Stomach (tissue), 9 donors: Measurements from ENCODE around the gene CACNA2D3. TPM values are rescaled to one million over a fixed set of nuclear protein-coding genes. Genes with fewer than 3 reads are reported as not detected.
A peak's percentile ranks its signal among the peaks of the same experiment; 100 is the strongest.

Experiments
- DNase-seq, 2 donors: peaks; one replicate each; pipeline versions ENCODE4 v3.0.0 to v3.0.0-alpha.2; 2013 to 2019
- H3K27ac ChIP-seq, 5 donors: fragments of 200-600 bp in 4 of 5; sonication (generic) in 4 of 5; one replicate each; pipeline ENCODE4 v1.5.1; 2013 to 2019; ENCODE audit warnings: mild to moderate bottlenecking in 1 of 5, moderate library complexity in 1 of 5
- H3K27me3 ChIP-seq, 3 donors: fragments of 200-600 bp; sonication (generic); one replicate each; pipeline ENCODE4 v1.5.1; 2017 to 2019; ENCODE audit warnings: mixed run types in 1 of 3
- H3K36me3 ChIP-seq, 4 donors: fragments of 200-600 bp; sonication (generic); 1 replicate in 3 of 4; 2 replicates in 1 of 4; pipeline ENCODE4 v1.5.1; 2016 to 2019
- H3K4me1 ChIP-seq, 4 donors: fragments of 200-600 bp; sonication (generic); one replicate each; pipeline ENCODE4 v1.5.1; 2016 to 2019
- H3K4me3 ChIP-seq, 4 donors: fragments of 200-600 bp; sonication (generic) in 3 of 4; one replicate each; pipeline ENCODE4 v1.5.1; 2016 to 2019; ENCODE audit warnings: mild to moderate bottlenecking in 1 of 4
- H3K9me3 ChIP-seq, 4 donors: fragments of 200-600 bp; sonication (generic); one replicate each; pipeline ENCODE4 v1.5.1; 2016 to 2019
- CTCF ChIP-seq, 7 experiments: fragments of 450-650 bp in 4 of 7; fragments of 200-600 bp in 3 of 7; sonication (generic) in 3 of 7; IDR thresholded peaks; one replicate each; pipeline ENCODE4 v1.5.1; 2016 to 2019; ENCODE audit warnings: antibody characterized with exemption in 7 of 7, control low read depth in 2 of 7, mild to moderate bottlenecking in 1 of 7
- EP300 ChIP-seq: sonication (generic); formaldehyde crosslinking; IDR thresholded peaks from one replicate; pipeline ENCODE4 v1.6.1; 2017; ENCODE audit warnings: antibody characterized with exemption
- POLR2A ChIP-seq, 4 donors: fragments of 450-650 bp; IDR thresholded peaks; one replicate each; pipeline ENCODE4 v1.6.1; 2016; ENCODE audit warnings: antibody characterized with exemption in 4 of 4, control low read depth in 2 of 4, mild to moderate bottlenecking in 1 of 4, moderate library complexity in 1 of 4
- POLR2AphosphoS5 ChIP-seq, 3 donors: sonication (generic); formaldehyde crosslinking; IDR thresholded peaks; one replicate each; pipeline ENCODE4 v1.6.1; 2016; ENCODE audit warnings: antibody characterized with exemption in 3 of 3
- WGBS, 5 donors: extraction: QIAGEN DNeasy Blood & Tissue Kit in 3 of 5; methylation state at CpG; one replicate each; pipeline versions ENCODE4 v1.1.5 to v1.1.7; 2013 to 2018; 5-methylcytosine and 5-hydroxymethylcytosine counted together
- intact Hi-C: fragments of 100-400 bp; cut with DNase I; formaldehyde crosslinking; loops from one replicate; pipeline ENCODE4 v1.15.1; 2023; ENCODE audit warnings: low total_unique reads
- polyA plus RNA-seq, 3 donors: library from polyadenylated mRNA; stranded (reverse); fragments of 200-250 nt; gene quantifications; one replicate each; pipeline ENCODE4 v1.2.3, GENCODE V29; 2013
- total RNA-seq, 5 donors: library from RNA; depleted of rRNA; stranded (reverse); fragments of >200 nt; gene quantifications; one replicate each; pipeline versions ENCODE4 v1.1.0 to v1.2.3, GENCODE V29; 2014 to 2016
- donor health status: healthy with polysubstance abuse.
- donor health status: Bipolar disorder and iron deficiency.
- donor health status: healthy.

CACNA2D3 gene
- total and polyA plus RNA-seq, 8 donors = 0.56 to 54.0 (median 2.9) TPM; not detected in 1

GRCh38 chr3:54083921-54084320, 38.4 kb upstream of the CACNA2D3 start:
- Histone ChIP-seq H3K9me3 (no peaks in the 10 kb centered on the region), H3K4me1 (peaks cover 0 to 8% (median 6%) of the 10 kb centered on the region in 4 donors), H3K27ac (no peak overlapping the region), H3K27me3 (peaks cover 0 to 40% (median 16%) of the 10 kb centered on the region in 3 donors), H3K36me3 (no peaks in the 10 kb centered on the region), H3K4me3 (no peak overlapping the region)
- TF ChIP-seq EP300 (no peak), POLR2AphosphoS5 (IDR thresholded peaks at IDR 0.05) (no peak), CTCF (IDR thresholded peaks at IDR 0.05) (no peak), POLR2A (IDR thresholded peaks at IDR 0.05) (no peak)
- 62 to 88% (median 70%) methylated on average over 4 of the region's 4 CpGs for WGBS, 5 donors
- intact Hi-C loops = no loop called here
- DNase-seq = no peak

- DNase-seq = no peak
- no peak for TF ChIP-seq EP300
- TF ChIP-seq POLR2AphosphoS5 (IDR thresholded peaks at IDR 0.05) = no peak
- no peak for TF ChIP-seq POLR2A (IDR thresholded peaks at IDR 0.05)
- TF ChIP-seq CTCF (IDR thresholded peaks at IDR 0.05) = no peak
- WGBS, 5 donors = 72 to 78% (median 75%) methylated on average over 6 of the region's 6 CpGs
- Histone ChIP-seq H3K27me3 (peaks cover 0 to 30% (median 16%) of the 10 kb centered on the region in 3 donors), H3K36me3 (no peaks in the 10 kb centered on the region), H3K9me3 (no peaks in the 10 kb centered on the region), H3K4me1 (peaks cover 0 to 8% (median 6%) of the 10 kb centered on the region in 4 donors), H3K27ac (no peak overlapping the region), H3K4me3 (no peak overlapping the region)
- intact Hi-C loops = no loop called here
Observed at GRCh38 chr3:54085936-54086335, 36.4 kb upstream of the CACNA2D3 start.

- TF ChIP-seq POLR2AphosphoS5 (IDR thresholded peaks at IDR 0.05) = no peak
- no peak for TF ChIP-seq EP300
- no peak for TF ChIP-seq POLR2A (IDR thresholded peaks at IDR 0.05)
- TF ChIP-seq CTCF (IDR thresholded peaks at IDR 0.05) = no peak
- WGBS, 5 donors = 87 to 92% (median 89%) methylated on average over 8 of the region's 8 CpGs
Observed at GRCh38 chr3:54086652-54087405, 35.5 kb upstream of the CACNA2D3 start.

GRCh38 chr3:54087581-54088410, 34.6 kb upstream of the CACNA2D3 start:
- 20 to 24% (median 22%) methylated on average over 38 to 54 of the region's 54 CpGs for WGBS, 5 donors
- H3K36me3 ChIP-seq = no peaks in the 10 kb centered on the region
- TF ChIP-seq POLR2AphosphoS5 (IDR thresholded peaks at IDR 0.05) = no peak
- no peak for TF ChIP-seq EP300
- TF ChIP-seq CTCF (IDR thresholded peaks at IDR 0.05) = no peak
- TF ChIP-seq POLR2A (IDR thresholded peaks at IDR 0.05) = no peak
- H3K4me3 ChIP-seq = peak overlapping the region in 3 of 4 donors; percentile 4 to 20 (median 13)
- DNase-seq = peak in 1 of 2 donors; percentile 53
- no peaks in the 10 kb centered on the region for H3K9me3 ChIP-seq
- intact Hi-C loops = no loop called here
- H3K27me3 ChIP-seq = peaks cover 0 to 30% (median 16%) of the 10 kb centered on the region in 3 donors
- H3K27ac ChIP-seq = no peak overlapping the region
- peaks cover 0 to 8% (median 6%) of the 10 kb centered on the region in 4 donors for H3K4me1 ChIP-seq

More at GRCh38 chr3:54086652-54087405, 35.5 kb upstream of the CACNA2D3 start:
- Histone ChIP-seq H3K27me3 (peaks cover 0 to 30% (median 16%) of the 10 kb centered on the region in 3 donors), H3K27ac (no peak overlapping the region), H3K36me3 (no peaks in the 10 kb centered on the region), H3K4me1 (peaks cover 0 to 8% (median 6%) of the 10 kb centered on the region in 4 donors), H3K9me3 (no peaks in the 10 kb centered on the region), H3K4me3 (no peak overlapping the region)
- no peak for DNase-seq
- intact Hi-C loops = no loop called here
